ENCODE measurements around the gene ATP6V0B. TPM values are rescaled to one million over a fixed set of nuclear protein-coding genes. Genes with fewer than 3 reads are reported as not detected.

The ATP6V0B gene
- total RNA-seq, 4 donors from 2014 or later = 70.1 to 169 (median 135) TPM

- no peaks in the 10 kb centered on the region for H3K27me3 ChIP-seq
- H3K4me3 ChIP-seq = peak overlapping the region; percentile 61 to 94 (median 74)
- TF ChIP-seq CTCF (IDR thresholded peaks at IDR 0.05) (no peak), POLR2A (IDR thresholded peaks at IDR 0.05) (no peak)
- intact Hi-C loops (cut with DNase I) = no loop called here
- WGBS, 2 donors = 40 to 59% methylated on average over 7 to 10 of the region's 13 CpGs
- peak overlapping the region; percentile 47 to 84 (median 80) for H3K27ac ChIP-seq
- H3K36me3 ChIP-seq = peaks cover 12 to 66% (median 18%) of the 10 kb centered on the region in 3 donors
- H3K4me1 ChIP-seq = peaks cover 43 to 64% (median 45%) of the 10 kb centered on the region in 3 donors
- DNase-seq = no peak
- H3K9me3 ChIP-seq = no peaks in the 10 kb centered on the region
Observed at GRCh38 chr1:43980255-43981134, 5.7 kb downstream of the ATP6V0B start.

GRCh38 chr1:43981135-43981491, 6.4 kb downstream of the ATP6V0B start:
- WGBS, 2 donors = 36% methylated on average over 4 of the region's 20 CpGs; no CpG with 5 or more reads in 1 of the 2 donors
- H3K4me1 ChIP-seq = peaks cover 37 to 58% (median 39%) of the 10 kb centered on the region in 3 donors
- H3K27ac ChIP-seq = peak overlapping the region; percentile 47 to 84 (median 80)

GRCh38 chr1:43981636-43982035, 6.9 kb downstream of the ATP6V0B start:
- Histone ChIP-seq H3K27ac (peak overlapping the region in 1 of 4 donors; percentile 84), H3K4me3 (no peak overlapping the region), H3K27me3 (no peaks in the 10 kb centered on the region), H3K36me3 (peaks cover 9 to 69% (median 14%) of the 10 kb centered on the region in 3 donors), H3K9me3 (no peaks in the 10 kb centered on the region), H3K4me1 (peaks cover 32 to 52% (median 37%) of the 10 kb centered on the region in 3 donors)
- 87 to 95% methylated on average over 3 to 20 of the region's 20 CpGs for WGBS, 2 donors
- no peak for DNase-seq
- TF ChIP-seq CTCF (IDR thresholded peaks at IDR 0.05) = no peak
- intact Hi-C loops (cut with DNase I) = no loop called here

More at GRCh38 chr1:43981135-43981491, 6.4 kb downstream of the ATP6V0B start:
- intact Hi-C loops (cut with DNase I) = no loop called here
- TF ChIP-seq CTCF (IDR thresholded peaks at IDR 0.05) (no peak), POLR2A (IDR thresholded peaks at IDR 0.05) (no peak)
- peaks cover 12 to 69% (median 18%) of the 10 kb centered on the region in 3 donors for H3K36me3 ChIP-seq
- H3K27me3 ChIP-seq = no peaks in the 10 kb centered on the region
- peak overlapping the region in 2 of 4 donors; percentile 87 to 94 for H3K4me3 ChIP-seq
- H3K9me3 ChIP-seq = no peaks in the 10 kb centered on the region
- no peak for DNase-seq

GRCh38 chr1:43982241-43982640, 7.5 kb downstream of the ATP6V0B start:
- Histone ChIP-seq H3K4me3 (no peak overlapping the region), H3K4me1 (peaks cover 26 to 46% (median 32%) of the 10 kb centered on the region in 3 donors), H3K27me3 (no peaks in the 10 kb centered on the region), H3K9me3 (no peaks in the 10 kb centered on the region), H3K36me3 (peaks cover 4 to 65% (median 8%) of the 10 kb centered on the region in 3 donors), H3K27ac (no peak overlapping the region)
- intact Hi-C loops (cut with DNase I) = no loop called here
- no peak for TF ChIP-seq CTCF (IDR thresholded peaks at IDR 0.05)
- no peak for TF ChIP-seq POLR2A (IDR thresholded peaks at IDR 0.05)
- WGBS, 2 donors = 97 to 100% methylated on average over 3 of the region's 8 CpGs
- no peak for DNase-seq

GRCh38 chr1:43982808-43983207, 8.0 kb downstream of the ATP6V0B start:
- Histone ChIP-seq H3K27ac (no peak overlapping the region), H3K36me3 (peaks cover 3 to 59% (median 3%) of the 10 kb centered on the region in 3 donors), H3K9me3 (no peaks in the 10 kb centered on the region), H3K27me3 (no peaks in the 10 kb centered on the region), H3K4me1 (peaks cover 25 to 41% (median 32%) of the 10 kb centered on the region in 3 donors), H3K4me3 (no peak overlapping the region)
- DNase-seq = no peak
- 83 to 84% methylated on average over 15 of the region's 15 CpGs for WGBS, 2 donors
- TF ChIP-seq CTCF (IDR thresholded peaks at IDR 0.05) = no peak
- TF ChIP-seq POLR2A (IDR thresholded peaks at IDR 0.05) = no peak
- intact Hi-C loops (cut with DNase I) = no loop called here
